Measurements from ENCODE around the gene PCDHGA1.
A peak's percentile ranks its signal among the peaks of the same experiment; 100 is the strongest.
"Not testable (repeated sequence)": the region's sequence is repeated elsewhere in the genome, so short reads cannot be mapped to it uniquely, and the experiment has no call there.

PCDHGA1 gene

GRCh38 chr5:141349917-141350619, 19.8 kb downstream of the PCDHGA1 start, which contains the start of gene PCDHGB1:
PCDHGB1 (plus strand) TSS chr5:141350099; CDS start chr5:141350261, 162 bp downstream.
- DNase-seq (ENCODE audit: low spot score) = peak; percentile 21

DNA sequence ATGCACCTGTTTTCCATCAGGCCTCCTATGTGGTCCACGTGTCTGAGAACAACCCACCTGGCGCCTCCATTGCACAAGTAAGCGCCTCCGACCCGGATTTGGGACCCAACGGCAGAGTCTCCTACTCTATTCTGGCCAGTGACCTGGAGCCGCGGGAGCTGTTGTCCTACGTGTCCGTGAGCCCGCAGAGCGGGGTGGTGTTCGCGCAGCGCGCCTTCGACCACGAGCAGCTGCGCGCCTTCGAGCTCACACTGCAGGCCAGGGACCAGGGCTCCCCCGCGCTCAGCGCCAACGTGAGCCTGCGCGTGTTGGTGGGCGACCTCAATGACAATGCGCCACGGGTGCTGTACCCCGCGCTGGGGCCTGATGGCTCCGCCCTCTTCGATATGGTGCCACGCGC, 21.3 kb downstream of the PCDHGA1 start:
- no peak for DNase-seq (ENCODE audit: low spot score)

GRCh38 chr5:141354900-141355469, 24.7 kb downstream of the PCDHGA1 start, which contains the start of gene PCDHGA4:
PCDHGA4 (plus strand) TSS chr5:141355021; CDS start chr5:141355108, 87 bp downstream.
- no peak for DNase-seq (ENCODE audit: low spot score)

- DNase-seq (ENCODE audit: low spot score) = no peak
These were observed 25.3 kb downstream of the PCDHGA1 start for GRCh38 chr5:141355641-141356040.

DNA sequence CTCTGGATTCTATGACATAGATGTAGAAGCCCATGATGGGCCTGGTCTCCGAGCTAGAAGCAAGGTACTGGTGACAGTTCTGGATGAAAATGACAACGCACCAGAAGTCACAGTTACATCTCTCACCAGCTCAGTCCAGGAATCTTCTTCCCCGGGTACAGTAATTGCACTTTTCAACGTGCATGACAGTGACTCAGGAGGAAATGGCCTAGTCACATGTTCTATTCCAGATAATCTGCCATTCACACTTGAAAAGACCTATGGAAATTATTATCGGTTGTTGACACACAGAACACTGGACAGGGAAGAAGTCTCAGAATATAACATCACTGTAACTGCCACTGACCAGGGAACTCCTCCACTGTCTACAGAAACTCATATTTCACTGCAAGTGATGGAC, 25.8 kb downstream of the PCDHGA1 start:
- DNase-seq (ENCODE audit: low spot score) = no peak

DNA sequence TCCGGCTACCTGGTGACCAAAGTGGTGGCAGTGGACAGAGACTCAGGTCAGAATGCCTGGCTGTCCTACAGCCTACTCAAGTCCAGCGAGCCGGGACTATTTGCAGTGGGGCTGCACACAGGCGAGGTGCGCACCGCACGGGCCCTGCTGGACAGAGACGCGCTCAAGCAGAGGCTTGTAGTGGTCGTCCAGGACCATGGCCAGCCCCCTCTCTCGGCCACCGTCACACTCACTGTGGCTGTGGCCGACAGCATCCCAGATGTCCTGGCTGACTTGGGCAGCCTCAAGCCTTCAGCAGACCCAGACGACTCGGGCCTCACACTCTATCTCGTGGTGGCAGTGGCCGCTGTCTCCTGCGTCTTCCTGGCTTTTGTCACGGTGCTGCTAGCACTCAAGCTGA, 26.6 kb downstream of the PCDHGA1 start:
- DNase-seq (ENCODE audit: low spot score) = no peak

DNA sequence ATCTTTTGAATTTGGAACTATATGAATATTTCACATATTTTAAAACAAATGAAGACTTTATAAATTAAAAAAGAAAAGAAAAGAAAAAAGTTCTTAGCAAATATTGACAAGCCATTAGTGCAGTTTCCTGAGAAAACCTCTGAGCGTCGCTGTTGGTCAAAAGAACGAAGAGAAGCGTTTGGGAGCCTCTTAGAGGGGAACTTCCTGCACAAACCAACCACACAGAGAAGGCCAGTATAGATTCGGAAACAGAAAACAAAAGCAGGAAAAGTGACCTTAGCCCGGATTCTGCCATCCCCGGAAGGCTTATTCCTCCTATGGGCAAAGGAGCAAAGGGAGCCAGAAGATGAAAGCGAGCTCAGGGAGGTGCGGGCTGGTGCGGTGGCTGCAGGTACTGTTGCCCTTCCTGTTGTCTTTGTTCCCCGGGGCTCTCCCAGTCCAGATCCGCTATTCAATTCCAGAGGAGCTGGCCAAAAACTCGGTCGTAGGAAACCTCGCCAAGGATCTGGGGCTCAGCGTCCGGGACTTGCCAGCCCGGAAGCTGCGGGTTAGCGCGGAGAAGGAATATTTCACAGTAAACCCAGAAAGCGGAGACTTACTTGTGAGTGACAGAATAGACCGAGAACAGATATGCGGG, 29.6 kb downstream of the PCDHGA1 start, which contains the start of gene PCDHGB2:
TSS of gene PCDHGB2 (plus strand) at position 205 of the 637 bp plus-strand sequence. CDS start at position 347, 142 bp downstream.
- DNase-seq (ENCODE audit: low spot score) = peak; percentile 31

GRCh38 chr5:141360685-141361084, 30.4 kb downstream of the PCDHGA1 start:
- DNase-seq (ENCODE audit: low spot score) = no peak

DNA sequence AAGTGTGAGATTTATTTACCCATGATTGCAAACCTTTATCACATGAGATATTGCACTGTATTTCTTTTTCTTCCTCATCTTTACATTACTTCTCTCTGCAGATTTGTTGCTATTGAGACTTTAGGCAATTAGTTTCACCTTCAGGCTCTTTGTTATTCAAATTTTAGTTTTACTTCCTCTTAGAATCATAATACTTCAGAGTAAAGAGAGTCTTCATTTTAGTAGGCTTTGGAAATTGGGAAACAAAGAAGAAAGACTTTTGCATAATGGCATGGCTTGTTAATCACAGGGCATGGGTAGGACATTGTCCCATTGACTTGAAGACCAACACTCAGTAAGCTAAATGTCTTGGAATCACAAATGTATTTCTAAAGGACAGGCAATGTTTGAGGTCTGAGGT, 32.4 kb downstream of the PCDHGA1 start:
- DNase-seq (ENCODE audit: low spot score) = no peak

- no peak for DNase-seq (ENCODE audit: low spot score)
These were observed 33.8 kb downstream of the PCDHGA1 start, which contains the start of gene PCDHGA5 for GRCh38 chr5:141363952-141364660. PCDHGA5 (plus strand) TSS chr5:141364162; CDS start chr5:141364331, 169 bp downstream.

GRCh38 chr5:141366016-141366896, 35.9 kb downstream of the PCDHGA1 start:
- DNase-seq (ENCODE audit: low spot score) = no peak

GRCh38 chr5:141369994-141370848, 39.9 kb downstream of the PCDHGA1 start, which contains the start of gene PCDHGB3:
PCDHGB3 (plus strand) TSS chr5:141370242; CDS start chr5:141370395, 153 bp downstream.
- no peak for DNase-seq (ENCODE audit: low spot score)

DNA sequence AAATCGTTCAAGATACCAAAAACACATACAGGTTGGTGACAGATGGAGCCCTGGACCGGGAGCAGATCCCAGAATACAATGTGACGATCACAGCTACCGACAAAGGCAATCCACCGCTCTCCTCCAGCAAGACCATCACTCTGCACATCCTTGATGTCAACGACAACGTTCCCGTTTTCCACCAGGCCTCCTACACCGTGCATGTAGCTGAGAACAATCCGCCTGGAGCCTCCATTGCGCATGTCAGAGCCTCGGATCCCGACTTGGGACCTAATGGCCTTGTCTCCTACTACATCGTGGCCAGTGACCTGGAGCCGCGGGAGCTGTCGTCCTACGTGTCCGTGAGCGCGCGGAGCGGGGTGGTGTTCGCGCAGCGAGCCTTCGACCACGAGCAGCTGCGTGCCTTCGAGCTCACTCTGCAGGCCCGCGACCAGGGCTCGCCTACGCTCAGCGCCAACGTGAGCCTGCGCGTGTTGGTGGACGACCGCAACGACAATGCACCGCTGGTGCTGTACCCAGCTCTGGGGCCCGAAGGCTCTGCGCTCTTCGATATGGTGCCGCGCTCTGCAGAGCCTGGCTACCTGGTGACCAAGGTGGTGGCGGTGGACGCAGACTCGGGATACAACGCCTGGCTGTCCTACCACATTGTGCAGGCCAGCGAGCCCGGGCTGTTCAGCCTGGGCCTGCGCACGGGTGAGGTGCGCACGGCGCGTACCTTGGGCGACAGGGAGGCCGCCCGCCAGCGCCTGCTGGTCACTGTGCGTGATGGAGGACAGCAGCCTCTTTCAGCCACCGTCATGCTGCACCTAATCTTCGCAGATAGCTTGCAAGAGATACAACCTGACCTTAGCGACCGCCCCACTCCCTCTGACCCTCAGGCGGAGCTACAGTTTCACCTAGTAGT, 41.5 kb downstream of the PCDHGA1 start:
- DNase-seq (ENCODE audit: low spot score) = no peak

GRCh38 chr5:141373673-141374317, 43.5 kb downstream of the PCDHGA1 start, which contains the start of gene PCDHGA6:
PCDHGA6 (plus strand) TSS chr5:141373891; CDS start chr5:141374084, 193 bp downstream.
- peak; percentile 30 for DNase-seq (ENCODE audit: low spot score)

- no peak for DNase-seq (ENCODE audit: low spot score)
These were observed 44.3 kb downstream of the PCDHGA1 start for GRCh38 chr5:141374627-141375026.

DNA sequence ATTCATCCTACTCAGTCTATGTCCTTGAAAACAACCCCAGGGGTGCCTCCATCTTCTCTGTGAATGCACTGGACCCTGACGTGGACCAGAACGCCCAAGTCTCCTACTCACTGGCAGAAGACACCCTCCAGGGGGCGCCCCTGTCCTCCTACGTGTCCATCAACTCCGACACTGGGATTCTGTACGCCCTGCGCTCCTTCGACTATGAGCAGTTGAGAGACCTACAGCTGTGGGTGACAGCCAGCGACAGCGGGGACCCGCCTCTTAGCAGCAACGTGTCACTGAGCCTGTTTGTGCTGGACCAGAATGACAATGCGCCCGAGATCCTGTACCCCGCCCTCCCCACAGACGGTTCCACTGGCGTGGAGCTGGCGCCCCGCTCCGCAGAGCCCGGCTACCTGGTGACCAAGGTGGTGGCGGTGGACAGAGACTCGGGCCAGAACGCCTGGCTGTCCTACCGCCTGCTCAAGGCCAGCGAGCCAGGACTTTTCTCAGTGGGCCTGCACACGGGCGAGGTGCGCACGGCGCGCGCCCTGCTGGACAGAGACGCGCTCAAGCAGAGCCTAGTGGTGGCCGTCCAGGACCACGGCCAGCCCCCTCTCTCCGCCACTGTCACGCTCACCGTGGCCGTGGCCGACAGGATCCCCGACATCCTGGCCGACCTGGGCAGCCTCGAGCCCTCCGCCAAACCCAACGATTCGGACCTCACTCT, 45.3 kb downstream of the PCDHGA1 start:
- DNase-seq (ENCODE audit: low spot score) = not testable (repeated sequence)

- no peak for DNase-seq (ENCODE audit: low spot score)
These were observed 52.4 kb downstream of the PCDHGA1 start, which contains the start of gene PCDHGA7 for GRCh38 chr5:141382469-141383294. PCDHGA7 (plus strand) TSS chr5:141382742; CDS start chr5:141382900, 158 bp downstream.
